ENCODE measurements around the gene PCGF6.

PCGF6 gene

DNA sequence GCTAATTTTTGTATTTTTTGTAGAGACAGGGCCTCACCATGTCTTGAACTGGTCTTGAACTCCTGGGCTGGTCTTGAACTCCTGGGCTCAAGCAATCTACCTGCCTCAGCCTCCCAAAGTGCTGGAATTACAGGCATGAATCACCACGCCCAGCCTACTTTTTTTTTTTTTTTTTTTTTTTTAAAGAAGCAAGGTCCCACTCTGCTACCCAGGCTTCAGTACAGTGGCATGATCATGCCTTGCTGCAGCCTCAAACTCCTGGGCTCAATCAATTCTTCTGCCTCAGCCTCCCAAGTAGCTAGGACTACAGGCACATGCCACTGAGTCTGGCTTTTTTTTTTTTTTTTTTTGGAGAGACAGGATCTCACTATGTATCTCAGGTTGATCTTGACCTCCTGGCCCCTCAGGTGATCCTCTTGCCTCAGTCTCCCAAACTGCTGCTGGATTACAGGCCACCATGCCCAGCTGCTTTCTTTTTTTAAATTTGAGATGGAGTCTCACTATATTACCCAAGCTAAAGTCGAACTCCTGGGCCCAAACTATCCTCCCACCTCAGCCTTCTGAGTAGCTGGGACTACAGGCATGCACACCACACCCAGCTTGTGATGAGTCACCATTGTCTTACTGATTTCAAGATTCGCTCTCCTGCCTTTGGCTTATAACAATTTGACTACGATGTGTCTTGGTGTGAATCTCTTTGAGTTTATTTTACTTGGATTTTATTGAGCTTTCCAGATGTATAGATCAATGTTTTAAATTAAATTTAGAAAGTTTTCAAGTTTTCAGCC is 96.2 kb downstream of the PCGF6 start:
- DNase-seq: no peak

DNA sequence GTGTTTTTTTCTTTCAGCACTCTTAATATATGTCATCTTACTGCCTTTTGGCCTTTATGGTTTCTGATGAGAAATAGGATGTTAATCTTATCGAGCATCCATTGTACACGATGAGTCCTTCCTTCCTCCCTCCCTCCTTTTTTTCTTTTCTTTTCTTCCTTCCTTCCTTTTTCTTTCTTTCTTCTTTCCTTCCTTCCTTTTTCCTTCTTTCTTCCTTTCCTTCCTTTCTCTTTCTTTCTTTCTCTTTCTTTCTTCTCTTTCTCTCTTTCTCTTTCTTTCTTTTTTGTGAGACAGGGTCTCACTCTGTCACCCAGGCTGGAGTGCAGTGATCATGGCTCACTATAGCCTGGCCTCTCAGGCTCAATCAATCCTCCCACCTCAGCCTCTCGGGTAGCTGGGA is 96.8 kb downstream of the PCGF6 start:
- DNase-seq: no peak
